Adrenal gland (tissue), 5 donors: ENCODE measurements around the gene IGFBP5.

Experiments used
- CTCF ChIP-seq, 6 experiments: fragments of 450-650 bp in 4 of 6; fragments of 200-600 bp in 2 of 6; sonication (generic) in 1 of 6; IDR thresholded peaks; 1 replicate in 5 of 6; 2 replicates in 1 of 6; pipeline versions ENCODE4 v1.5.1 to v1.8.0; 2016 to 2021; ENCODE audit warnings: antibody characterized with exemption in 6 of 6, mild to moderate bottlenecking in 2 of 6, moderate library complexity in 1 of 6
- POLR2A ChIP-seq, 2 donors: fragments of 450-650 bp; IDR thresholded peaks; one replicate each; pipeline ENCODE4 v1.6.1; 2017; ENCODE audit warnings: antibody characterized with exemption in 2 of 2, mild to moderate bottlenecking in 2 of 2, moderate library complexity in 1 of 2
- donor health status: DM: no; HTN: no; CAD: no.

- TF ChIP-seq POLR2A (IDR thresholded peaks at IDR 0.05) (no peak), CTCF (IDR thresholded peaks at IDR 0.05) (no peak)
Observed at GRCh38 chr2:216652566-216652965, 42.8 kb downstream of the IGFBP5 start.
